HG03196 (cell line): ENCODE measurements around the gene MAP3K4.

ENCODE experiments used
- ATAC-seq: cut with Tn5 transposase; IDR thresholded peaks from one replicate; pipeline ENCODE4 v1.9.1; 2021; ENCODE audit not compliant: unreplicated experiment

MAP3K4 gene

GRCh38 chr6:161166677-161167076, 175.1 kb downstream of the MAP3K4 start:
- no peak for ATAC-seq
